HEK293 (cell line): ENCODE results near the gene PLCB1.

Experiments
- TCF7L2 ChIP-seq: IDR thresholded peaks from 2 replicates; pipeline ENCODE4 v1.6.1; 2011; ENCODE audit warnings: low read depth, mild to moderate bottlenecking, inconsistent platforms, low read length, moderate library complexity, borderline replicate concordance
- ZFP3 ChIP-seq: fragments of 450-650 bp; formaldehyde crosslinking; IDR thresholded peaks from 2 replicates; pipeline ENCODE4 v1.5.1; 2016; ENCODE audit warnings: low read depth, missing biosample characterization, missing genetic modification characterization
- ZNF16 ChIP-seq: fragments of 450-650 bp; formaldehyde crosslinking; IDR thresholded peaks from 2 replicates; pipeline ENCODE4 v1.5.1; 2016; ENCODE audit warnings: low read depth, missing biosample characterization, missing genetic modification characterization
- ZNF2 ChIP-seq: fragments of 450-650 bp; formaldehyde crosslinking; IDR thresholded peaks from 2 replicates; pipeline ENCODE4 v1.5.1; 2016; ENCODE audit warnings: missing biosample characterization, missing genetic modification characterization
- ZNF324 ChIP-seq: fragments of 450-650 bp; formaldehyde crosslinking; IDR thresholded peaks from 2 replicates; pipeline ENCODE4 v1.5.1; 2016; ENCODE audit warnings: missing biosample characterization, missing genetic modification characterization
- TF ChIP-seq, protein P1 (sequence below): fragments of 450-650 bp; formaldehyde crosslinking; IDR thresholded peaks from 2 replicates; pipeline ENCODE4 v1.5.1; 2016; ENCODE audit warnings: missing biosample characterization, missing genetic modification characterization
- TF ChIP-seq, protein P2 (sequence below): fragments of 450-650 bp; formaldehyde crosslinking; IDR thresholded peaks from 2 replicates; pipeline ENCODE4 v1.5.1; 2016; ENCODE audit warnings: missing biosample characterization, missing genetic modification characterization

DNA sequence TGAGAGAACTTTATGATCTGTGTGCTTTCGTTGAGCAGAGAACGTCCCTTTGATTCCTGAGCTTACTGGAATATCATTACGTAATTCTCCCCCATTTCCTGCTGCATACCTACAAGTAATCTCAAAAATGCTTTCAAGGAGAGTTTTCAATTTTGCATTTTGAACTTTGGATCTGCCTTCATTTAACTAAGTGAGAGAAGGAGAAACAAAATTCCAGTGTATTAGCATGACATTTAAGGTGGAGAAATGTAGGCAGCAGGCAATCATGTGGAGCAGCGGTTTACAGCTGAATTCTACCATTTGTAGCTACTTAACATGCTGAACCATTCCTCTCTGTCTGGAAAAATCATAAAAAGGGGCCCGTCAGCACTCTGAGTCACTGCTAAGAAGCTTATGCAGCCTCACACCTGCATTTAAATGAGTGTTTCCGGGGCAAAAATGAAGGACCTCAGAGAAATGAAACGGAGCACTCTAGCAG, 451.5 kb downstream of the PLCB1 start:
- TF ChIP-seq, protein P1, sequence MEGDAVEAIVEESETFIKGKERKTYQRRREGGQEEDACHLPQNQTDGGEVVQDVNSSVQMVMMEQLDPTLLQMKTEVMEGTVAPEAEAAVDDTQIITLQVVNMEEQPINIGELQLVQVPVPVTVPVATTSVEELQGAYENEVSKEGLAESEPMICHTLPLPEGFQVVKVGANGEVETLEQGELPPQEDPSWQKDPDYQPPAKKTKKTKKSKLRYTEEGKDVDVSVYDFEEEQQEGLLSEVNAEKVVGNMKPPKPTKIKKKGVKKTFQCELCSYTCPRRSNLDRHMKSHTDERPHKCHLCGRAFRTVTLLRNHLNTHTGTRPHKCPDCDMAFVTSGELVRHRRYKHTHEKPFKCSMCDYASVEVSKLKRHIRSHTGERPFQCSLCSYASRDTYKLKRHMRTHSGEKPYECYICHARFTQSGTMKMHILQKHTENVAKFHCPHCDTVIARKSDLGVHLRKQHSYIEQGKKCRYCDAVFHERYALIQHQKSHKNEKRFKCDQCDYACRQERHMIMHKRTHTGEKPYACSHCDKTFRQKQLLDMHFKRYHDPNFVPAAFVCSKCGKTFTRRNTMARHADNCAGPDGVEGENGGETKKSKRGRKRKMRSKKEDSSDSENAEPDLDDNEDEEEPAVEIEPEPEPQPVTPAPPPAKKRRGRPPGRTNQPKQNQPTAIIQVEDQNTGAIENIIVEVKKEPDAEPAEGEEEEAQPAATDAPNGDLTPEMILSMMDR (tag by site-specific recombination): no peak
- no peak for TF ChIP-seq ZFP3 (tag by site-specific recombination)
- TF ChIP-seq, protein P2, sequence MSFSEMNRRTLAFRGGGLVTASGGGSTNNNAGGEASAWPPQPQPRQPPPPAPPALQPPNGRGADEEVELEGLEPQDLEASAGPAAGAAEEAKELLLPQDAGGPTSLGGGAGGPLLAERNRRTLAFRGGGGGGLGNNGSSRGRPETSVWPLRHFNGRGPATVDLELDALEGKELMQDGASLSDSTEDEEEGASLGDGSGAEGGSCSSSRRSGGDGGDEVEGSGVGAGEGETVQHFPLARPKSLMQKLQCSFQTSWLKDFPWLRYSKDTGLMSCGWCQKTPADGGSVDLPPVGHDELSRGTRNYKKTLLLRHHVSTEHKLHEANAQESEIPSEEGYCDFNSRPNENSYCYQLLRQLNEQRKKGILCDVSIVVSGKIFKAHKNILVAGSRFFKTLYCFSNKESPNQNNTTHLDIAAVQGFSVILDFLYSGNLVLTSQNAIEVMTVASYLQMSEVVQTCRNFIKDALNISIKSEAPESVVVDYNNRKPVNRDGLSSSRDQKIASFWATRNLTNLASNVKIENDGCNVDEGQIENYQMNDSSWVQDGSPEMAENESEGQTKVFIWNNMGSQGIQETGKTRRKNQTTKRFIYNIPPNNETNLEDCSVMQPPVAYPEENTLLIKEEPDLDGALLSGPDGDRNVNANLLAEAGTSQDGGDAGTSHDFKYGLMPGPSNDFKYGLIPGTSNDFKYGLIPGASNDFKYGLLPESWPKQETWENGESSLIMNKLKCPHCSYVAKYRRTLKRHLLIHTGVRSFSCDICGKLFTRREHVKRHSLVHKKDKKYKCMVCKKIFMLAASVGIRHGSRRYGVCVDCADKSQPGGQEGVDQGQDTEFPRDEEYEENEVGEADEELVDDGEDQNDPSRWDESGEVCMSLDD (tag by site-specific recombination): no peak
- no peak for TF ChIP-seq ZNF324
- no peak for TF ChIP-seq ZNF2 (tag by site-specific recombination)
- no peak for TF ChIP-seq TCF7L2
- no peak for TF ChIP-seq ZNF16 (tag by site-specific recombination)
